AG09319 (cell line): ENCODE measurements around the gene GLOD5.
"Not testable (repeated sequence)": the region's sequence is repeated elsewhere in the genome, so short reads cannot be mapped to it uniquely, and the experiment has no call there.

ENCODE experiments used
- DNase-seq: peaks from one replicate; pipeline ENCODE4 v3.0.0-alpha.2; 2010; ENCODE audit warnings: low read depth; ENCODE audit errors: extremely low read depth
- TF ChIP-seq, protein P1 (sequence below): IDR thresholded peaks from 2 replicates; pipeline ENCODE4 v1.5.1; 2011; ENCODE audit warnings: low read depth, mild to moderate bottlenecking, inconsistent platforms, low read length, moderate library complexity

Gene GLOD5

DNA sequence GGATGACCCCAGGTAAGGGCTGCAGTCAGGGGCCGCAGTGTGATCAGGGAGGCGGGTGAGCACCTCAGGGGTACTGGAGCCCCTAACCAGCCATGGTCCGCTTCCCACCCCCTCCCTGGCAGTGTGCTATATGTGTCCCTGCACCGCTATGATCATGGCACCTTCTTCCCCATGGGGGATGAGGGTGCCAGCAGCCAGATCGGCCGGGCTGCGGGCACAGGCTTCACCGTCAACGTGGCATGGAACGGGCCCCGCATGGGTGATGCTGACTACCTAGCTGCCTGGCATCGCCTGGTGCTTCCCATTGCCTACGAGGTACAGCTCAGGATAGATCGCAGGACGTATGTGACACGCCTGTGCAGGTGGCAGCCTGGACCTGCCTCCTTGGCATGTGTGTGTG, 56.6 kb downstream of the GLOD5 start:
- DNase-seq: no peak
- TF ChIP-seq, protein P1, sequence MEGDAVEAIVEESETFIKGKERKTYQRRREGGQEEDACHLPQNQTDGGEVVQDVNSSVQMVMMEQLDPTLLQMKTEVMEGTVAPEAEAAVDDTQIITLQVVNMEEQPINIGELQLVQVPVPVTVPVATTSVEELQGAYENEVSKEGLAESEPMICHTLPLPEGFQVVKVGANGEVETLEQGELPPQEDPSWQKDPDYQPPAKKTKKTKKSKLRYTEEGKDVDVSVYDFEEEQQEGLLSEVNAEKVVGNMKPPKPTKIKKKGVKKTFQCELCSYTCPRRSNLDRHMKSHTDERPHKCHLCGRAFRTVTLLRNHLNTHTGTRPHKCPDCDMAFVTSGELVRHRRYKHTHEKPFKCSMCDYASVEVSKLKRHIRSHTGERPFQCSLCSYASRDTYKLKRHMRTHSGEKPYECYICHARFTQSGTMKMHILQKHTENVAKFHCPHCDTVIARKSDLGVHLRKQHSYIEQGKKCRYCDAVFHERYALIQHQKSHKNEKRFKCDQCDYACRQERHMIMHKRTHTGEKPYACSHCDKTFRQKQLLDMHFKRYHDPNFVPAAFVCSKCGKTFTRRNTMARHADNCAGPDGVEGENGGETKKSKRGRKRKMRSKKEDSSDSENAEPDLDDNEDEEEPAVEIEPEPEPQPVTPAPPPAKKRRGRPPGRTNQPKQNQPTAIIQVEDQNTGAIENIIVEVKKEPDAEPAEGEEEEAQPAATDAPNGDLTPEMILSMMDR: no peak

DNA sequence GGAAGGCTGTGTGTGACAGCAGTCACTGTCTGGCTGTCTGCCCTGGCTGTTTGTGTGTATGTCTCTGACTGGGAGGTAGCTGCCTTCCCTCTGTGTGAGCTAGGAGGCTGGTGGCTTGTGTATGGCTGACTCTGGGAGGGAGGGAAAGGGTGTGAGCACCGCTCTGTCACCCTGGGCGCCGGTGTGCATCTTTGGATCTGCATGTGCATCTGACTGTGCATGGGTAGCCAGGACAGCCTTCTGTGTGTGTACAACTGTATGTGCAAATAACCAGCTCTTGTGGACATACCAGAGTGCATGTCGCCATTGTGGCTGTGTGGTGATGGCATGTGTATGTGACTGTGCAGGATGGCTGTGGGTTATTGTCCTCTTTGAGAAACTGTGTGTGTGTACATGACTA, 57.3 kb downstream of the GLOD5 start:
- TF ChIP-seq, protein P1: no peak
- no peak for DNase-seq

DNA sequence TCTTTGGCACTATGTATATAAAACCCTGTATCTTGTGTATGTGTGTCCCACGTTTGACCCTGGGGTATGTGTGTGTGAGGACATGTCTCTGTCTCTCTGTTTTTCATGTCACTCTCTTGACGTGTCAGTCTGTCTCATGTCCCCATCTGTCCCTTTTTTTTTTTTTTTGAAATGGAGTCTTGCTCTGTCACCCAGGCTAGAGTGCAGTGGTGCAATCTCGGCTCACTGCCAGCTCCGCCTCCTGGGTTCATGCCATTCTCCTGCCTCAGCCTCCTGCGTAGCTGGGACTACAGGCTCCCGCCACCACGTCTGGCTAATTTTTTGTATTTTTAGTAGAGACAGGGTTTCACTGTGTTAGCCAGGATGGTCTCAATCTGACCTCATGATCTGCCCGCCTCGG, 57.8 kb downstream of the GLOD5 start:
- DNase-seq: not testable (repeated sequence)

DNA sequence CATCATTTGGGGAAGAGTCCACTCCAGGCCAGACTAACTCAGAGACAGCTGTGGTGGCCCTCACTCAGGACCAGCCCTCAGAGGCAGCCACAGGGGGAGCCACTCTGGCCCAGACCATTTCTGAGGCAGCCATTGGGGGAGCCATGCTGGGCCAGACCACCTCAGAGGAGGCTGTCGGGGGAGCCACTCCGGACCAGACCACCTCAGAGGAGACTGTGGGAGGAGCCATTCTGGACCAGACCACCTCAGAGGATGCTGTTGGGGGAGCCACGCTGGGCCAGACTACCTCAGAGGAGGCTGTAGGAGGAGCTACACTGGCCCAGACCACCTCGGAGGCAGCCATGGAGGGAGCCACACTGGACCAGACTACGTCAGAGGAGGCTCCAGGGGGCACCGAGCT, 61.5 kb downstream of the GLOD5 start:
- TF ChIP-seq, protein P1: no peak
- no peak for DNase-seq
